OCI-LY1 (cell line): Measurements from ENCODE around the gene LTBR.

Experiments used
- H2AFZ ChIP-seq: fragments of 200-600 bp; sonication (generic), shearing (Covaris generic); 2 replicates; pipeline ENCODE4 v1.6.0; 2014; ENCODE audit warnings: antibody characterized with exemption, mild to moderate bottlenecking, low read length
- H3F3A ChIP-seq: fragments of 200-600 bp; sonication (generic), shearing (Covaris generic); 2 replicates; pipeline ENCODE4 v1.6.0; 2014; ENCODE audit warnings: mild to moderate bottlenecking, antibody characterized with exemption, low read length, moderate library complexity; ENCODE audit not compliant: insufficient read depth
- H3K27ac ChIP-seq: fragments of 200-600 bp; sonication (generic); 2 replicates; pipeline ENCODE4 v1.5.1; 2014; ENCODE audit warnings: low read length, mixed run types, mild to moderate bottlenecking, low read depth; ENCODE audit not compliant: poor library complexity, severe bottlenecking
- H3K27me3 ChIP-seq: fragments of 200-600 bp; sonication (generic); 2 replicates; pipeline ENCODE4 v1.6.0; 2014; ENCODE audit warnings: antibody characterized with exemption, mild to moderate bottlenecking, low read length, moderate library complexity; ENCODE audit not compliant: insufficient read depth
- H3K36me3 ChIP-seq: fragments of 200-600 bp; sonication (generic); 2 replicates; pipeline ENCODE4 v1.6.1; 2014; ENCODE audit warnings: mild to moderate bottlenecking, antibody characterized with exemption, low read length, moderate library complexity, mixed read lengths; ENCODE audit not compliant: insufficient read depth
- H3K4me1 ChIP-seq: fragments of 200-600 bp; sonication (generic); 2 replicates; pipeline ENCODE4 v1.5.1; 2014; ENCODE audit warnings: mild to moderate bottlenecking, low read length, moderate library complexity; ENCODE audit not compliant: insufficient read depth, severe bottlenecking
- H3K4me2 ChIP-seq: fragments of 200-600 bp; sonication (generic), shearing (Covaris generic); 2 replicates; pipeline ENCODE4 v1.6.1; 2014; ENCODE audit warnings: low read length
- H3K4me3 ChIP-seq: fragments of 200-600 bp; sonication (generic); 2 replicates; pipeline ENCODE4 v1.5.1; 2014; ENCODE audit warnings: low read length, low read depth, mild to moderate bottlenecking, mixed read lengths; ENCODE audit not compliant: poor library complexity, severe bottlenecking
- H3K79me2 ChIP-seq: fragments of 200-600 bp; shearing (Covaris generic); 2 replicates; pipeline ENCODE4 v1.6.1; 2016; ENCODE audit warnings: mixed run types, low read length, mixed read lengths; ENCODE audit not compliant: insufficient read depth
- H3K9ac ChIP-seq: fragments of 200-600 bp; sonication (generic), shearing (Covaris generic); 2 replicates; pipeline ENCODE4 v1.6.1; 2014; ENCODE audit warnings: mild to moderate bottlenecking, low read length, mixed read lengths
- H3K9me2 ChIP-seq: fragments of 200-600 bp; sonication (generic), shearing (Covaris generic); 2 replicates; pipeline ENCODE4 v1.6.1; 2014; ENCODE audit warnings: low read depth, mild to moderate bottlenecking, low read length, mixed read lengths
- H3K9me3 ChIP-seq: fragments of 200-600 bp; shearing (Covaris generic); 2 replicates; pipeline ENCODE4 v1.6.1; 2014; ENCODE audit warnings: low read length, mixed read lengths
- H4K20me1 ChIP-seq: fragments of 200-600 bp; sonication (generic), shearing (Covaris generic); 2 replicates; pipeline ENCODE4 v1.6.0; 2016; ENCODE audit warnings: mild to moderate bottlenecking, low read length; ENCODE audit not compliant: insufficient read depth
- EZH2 ChIP-seq: fragments of 200-600 bp; sonication (generic), shearing (Covaris generic); IDR thresholded peaks from 2 replicates; pipeline ENCODE4 v1.8.0; 2017; ENCODE audit warnings: borderline replicate concordance, mixed run types, mild to moderate bottlenecking, antibody characterized with exemption, low read length, moderate library complexity, mixed read lengths
- TF ChIP-seq, protein P1 (sequence below): fragments of 200-600 bp; sonication (generic), shearing (Covaris generic); IDR thresholded peaks from 2 replicates; pipeline ENCODE4 v1.5.1; 2017; ENCODE audit warnings: mild to moderate bottlenecking, antibody characterized with exemption, low read length, moderate library complexity, mixed read lengths

Gene LTBR

DNA sequence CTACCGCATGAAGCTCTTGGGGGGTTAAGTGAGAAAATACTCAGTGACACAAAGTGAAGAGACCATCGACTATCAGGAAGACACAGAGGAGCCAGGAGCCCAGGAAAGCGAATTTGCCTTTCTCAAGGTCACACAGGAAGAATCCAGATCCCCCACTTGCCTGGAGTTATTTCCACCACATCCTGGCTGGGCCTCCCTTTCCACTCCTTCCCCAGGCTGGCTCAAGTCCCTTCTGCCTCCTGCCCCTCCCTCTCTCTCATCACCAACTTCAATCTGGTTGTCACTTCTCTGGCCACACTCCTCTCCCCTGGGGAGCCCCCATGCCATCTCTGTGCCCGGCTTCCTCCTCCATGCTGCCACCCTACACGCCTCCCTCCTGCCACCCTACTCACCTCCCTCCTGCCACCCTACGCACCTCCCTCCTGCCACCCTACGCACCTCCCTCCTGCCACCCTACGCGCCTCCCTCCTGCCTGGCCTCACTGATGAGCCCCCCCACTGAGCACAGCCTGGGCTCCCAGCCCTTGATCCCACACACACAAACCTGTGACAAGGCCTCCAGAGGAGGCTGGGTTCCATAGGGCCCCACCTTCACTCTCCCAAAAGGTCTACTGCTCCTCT, 14.9 kb upstream of the LTBR start:
- Histone ChIP-seq H3K9ac (no peak overlapping the region), H3K27ac (no peak overlapping the region), H2AFZ (no peak overlapping the region), H4K20me1 (no peaks in the 10 kb centered on the region), H3K4me2 (no peak overlapping the region), H3F3A (no peaks in the 10 kb centered on the region), H3K36me3 (no peaks in the 10 kb centered on the region), H3K9me2 (no peaks in the 10 kb centered on the region), H3K79me2 (no peaks in the 10 kb centered on the region), H3K4me3 (no peak overlapping the region), H3K9me3 (0 out of 2 replicates have a peak, but pooled peaks cover 2% of the 10 kb centered on the region), H3K27me3 (no peaks in the 10 kb centered on the region; the same call in 1 of the 2 replicates), H3K4me1 (no peaks in the 10 kb centered on the region)
- TF ChIP-seq, protein P1, sequence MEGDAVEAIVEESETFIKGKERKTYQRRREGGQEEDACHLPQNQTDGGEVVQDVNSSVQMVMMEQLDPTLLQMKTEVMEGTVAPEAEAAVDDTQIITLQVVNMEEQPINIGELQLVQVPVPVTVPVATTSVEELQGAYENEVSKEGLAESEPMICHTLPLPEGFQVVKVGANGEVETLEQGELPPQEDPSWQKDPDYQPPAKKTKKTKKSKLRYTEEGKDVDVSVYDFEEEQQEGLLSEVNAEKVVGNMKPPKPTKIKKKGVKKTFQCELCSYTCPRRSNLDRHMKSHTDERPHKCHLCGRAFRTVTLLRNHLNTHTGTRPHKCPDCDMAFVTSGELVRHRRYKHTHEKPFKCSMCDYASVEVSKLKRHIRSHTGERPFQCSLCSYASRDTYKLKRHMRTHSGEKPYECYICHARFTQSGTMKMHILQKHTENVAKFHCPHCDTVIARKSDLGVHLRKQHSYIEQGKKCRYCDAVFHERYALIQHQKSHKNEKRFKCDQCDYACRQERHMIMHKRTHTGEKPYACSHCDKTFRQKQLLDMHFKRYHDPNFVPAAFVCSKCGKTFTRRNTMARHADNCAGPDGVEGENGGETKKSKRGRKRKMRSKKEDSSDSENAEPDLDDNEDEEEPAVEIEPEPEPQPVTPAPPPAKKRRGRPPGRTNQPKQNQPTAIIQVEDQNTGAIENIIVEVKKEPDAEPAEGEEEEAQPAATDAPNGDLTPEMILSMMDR: no peak
- no peak for TF ChIP-seq EZH2

DNA sequence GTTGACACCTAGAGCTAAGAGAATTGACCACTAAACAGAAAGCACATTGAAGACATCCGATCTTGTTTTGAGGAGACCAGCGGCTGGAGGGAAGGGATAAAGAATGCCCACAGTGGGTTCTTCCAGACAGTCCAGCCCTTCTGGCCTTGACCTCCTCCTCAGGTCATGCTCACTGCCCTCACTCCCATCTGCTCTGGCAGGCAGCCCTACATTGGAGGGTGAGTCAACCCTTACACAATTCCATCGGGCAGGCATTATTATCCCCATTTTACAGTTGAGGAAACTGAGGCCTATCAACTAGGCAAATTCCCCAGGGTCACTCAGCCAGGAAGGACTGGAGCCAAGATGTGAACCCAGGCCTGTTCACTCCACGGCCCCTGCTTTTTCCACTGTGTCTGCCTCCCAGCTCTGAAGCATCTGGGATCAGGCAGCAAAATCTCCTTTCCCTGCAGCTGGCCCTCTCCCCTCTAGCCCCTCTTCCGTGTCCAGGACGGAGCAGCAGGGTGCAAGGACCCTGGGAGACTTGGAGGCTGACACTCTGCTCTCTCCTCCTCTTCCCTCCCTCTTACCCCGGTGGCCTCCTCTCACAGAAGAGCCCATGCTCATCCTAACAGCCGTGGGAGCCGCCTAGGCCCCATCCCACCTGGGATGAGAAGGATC, 13.9 kb upstream of the LTBR start:
- Histone ChIP-seq H3F3A (no peaks in the 10 kb centered on the region), H3K9me2 (no peaks in the 10 kb centered on the region), H3K79me2 (no peaks in the 10 kb centered on the region), H3K9ac (no peak overlapping the region), H3K4me1 (no peaks in the 10 kb centered on the region), H3K27ac (no peak overlapping the region), H3K9me3 (0 out of 2 replicates have a peak, but pooled peaks cover 2% of the 10 kb centered on the region), H3K36me3 (no peaks in the 10 kb centered on the region), H3K4me2 (no peak overlapping the region), H3K27me3 (0 out of 2 replicates have a peak, but pooled peaks cover under 1% of the 10 kb centered on the region), H4K20me1 (no peaks in the 10 kb centered on the region), H3K4me3 (no peak overlapping the region), H2AFZ (no peak overlapping the region)
- TF ChIP-seq, protein P1: no peak
- TF ChIP-seq EZH2: no peak

DNA sequence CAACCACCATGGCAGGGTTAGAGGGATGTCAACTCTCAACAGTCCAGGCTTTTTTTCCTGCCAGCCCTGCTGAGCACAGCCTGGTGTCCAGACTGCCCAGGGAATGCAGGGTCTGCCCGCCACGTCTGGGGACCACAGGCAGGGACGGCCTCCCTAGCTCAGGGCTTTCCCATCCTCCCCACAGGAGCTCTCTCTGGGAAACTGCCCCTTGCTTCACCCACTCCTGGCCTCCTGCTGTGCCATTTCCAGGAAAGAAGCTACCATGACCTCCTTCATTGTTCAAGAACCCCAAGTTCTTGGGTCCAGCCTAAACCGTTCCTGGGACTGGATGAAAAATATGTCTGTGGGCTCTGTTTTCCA, 13.4 kb upstream of the LTBR start:
- Histone ChIP-seq H3K4me1 (no peaks in the 10 kb centered on the region), H3K79me2 (no peaks in the 10 kb centered on the region), H3K27me3 (peaks cover 6% of the 10 kb centered on the region), H3K4me2 (no peak overlapping the region), H3K4me3 (no peak overlapping the region), H3K27ac (no peak overlapping the region), H3F3A (no peaks in the 10 kb centered on the region), H3K9me3 (0 out of 2 replicates have a peak, but pooled peaks cover 2% of the 10 kb centered on the region), H2AFZ (no peak overlapping the region), H3K9me2 (no peaks in the 10 kb centered on the region), H3K36me3 (no peaks in the 10 kb centered on the region), H3K9ac (no peak overlapping the region), H4K20me1 (no peaks in the 10 kb centered on the region)
- TF ChIP-seq EZH2: no peak
- TF ChIP-seq, protein P1: no peak
